ENCODE data around the gene STX3. TPM values are rescaled to one million over a fixed set of nuclear protein-coding genes. Genes with fewer than 3 reads are reported as not detected.

The STX3 gene
- total RNA-seq, 4 donors from 2014 or later: 16.6 to 27.1 (median 24.6) TPM

DNA sequence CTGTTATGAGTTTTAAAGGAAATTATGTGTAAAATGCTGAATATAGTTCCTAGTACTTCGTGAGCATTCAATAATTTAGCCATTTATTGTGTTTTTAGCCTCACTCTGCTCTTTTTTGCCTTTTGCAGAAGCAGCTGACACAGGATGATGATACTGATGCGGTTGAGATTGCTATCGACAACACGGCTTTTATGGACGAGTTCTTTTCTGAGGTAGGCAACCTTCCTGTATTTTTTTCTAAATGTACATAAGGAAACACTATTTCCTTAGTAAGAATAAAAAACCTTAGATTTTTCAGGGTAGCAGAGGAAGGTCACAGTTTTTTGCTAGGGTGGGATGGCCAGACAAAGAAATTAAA, 17.9 kb downstream of the STX3 start:
- Histone ChIP-seq H3K27me3 (no peaks in the 10 kb centered on the region), H3K4me3 (no peak overlapping the region), H3K36me3 (peaks cover 0 to 44% of the 10 kb centered on the region in 2 donors), H3K4me1 (peaks cover 0 to 14% (median 0%) of the 10 kb centered on the region in 3 donors), H3K9me3 (no peaks in the 10 kb centered on the region), H3K27ac (no peak overlapping the region)
- WGBS, 2 donors (ENCODE audit: low coverage in 1 of 2): 81 to 91% methylated on average over 5 of the region's 5 CpGs
- TF ChIP-seq EP300 (IDR thresholded peaks at IDR 0.05) (no peak), POLR2A (IDR thresholded peaks at IDR 0.05) (no peak), POLR2AphosphoS5 (IDR thresholded peaks at IDR 0.05) (no peak)
- TF ChIP-seq, protein P1, sequence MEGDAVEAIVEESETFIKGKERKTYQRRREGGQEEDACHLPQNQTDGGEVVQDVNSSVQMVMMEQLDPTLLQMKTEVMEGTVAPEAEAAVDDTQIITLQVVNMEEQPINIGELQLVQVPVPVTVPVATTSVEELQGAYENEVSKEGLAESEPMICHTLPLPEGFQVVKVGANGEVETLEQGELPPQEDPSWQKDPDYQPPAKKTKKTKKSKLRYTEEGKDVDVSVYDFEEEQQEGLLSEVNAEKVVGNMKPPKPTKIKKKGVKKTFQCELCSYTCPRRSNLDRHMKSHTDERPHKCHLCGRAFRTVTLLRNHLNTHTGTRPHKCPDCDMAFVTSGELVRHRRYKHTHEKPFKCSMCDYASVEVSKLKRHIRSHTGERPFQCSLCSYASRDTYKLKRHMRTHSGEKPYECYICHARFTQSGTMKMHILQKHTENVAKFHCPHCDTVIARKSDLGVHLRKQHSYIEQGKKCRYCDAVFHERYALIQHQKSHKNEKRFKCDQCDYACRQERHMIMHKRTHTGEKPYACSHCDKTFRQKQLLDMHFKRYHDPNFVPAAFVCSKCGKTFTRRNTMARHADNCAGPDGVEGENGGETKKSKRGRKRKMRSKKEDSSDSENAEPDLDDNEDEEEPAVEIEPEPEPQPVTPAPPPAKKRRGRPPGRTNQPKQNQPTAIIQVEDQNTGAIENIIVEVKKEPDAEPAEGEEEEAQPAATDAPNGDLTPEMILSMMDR (IDR thresholded peaks at IDR 0.05): no peak
- no peak for ATAC-seq

DNA sequence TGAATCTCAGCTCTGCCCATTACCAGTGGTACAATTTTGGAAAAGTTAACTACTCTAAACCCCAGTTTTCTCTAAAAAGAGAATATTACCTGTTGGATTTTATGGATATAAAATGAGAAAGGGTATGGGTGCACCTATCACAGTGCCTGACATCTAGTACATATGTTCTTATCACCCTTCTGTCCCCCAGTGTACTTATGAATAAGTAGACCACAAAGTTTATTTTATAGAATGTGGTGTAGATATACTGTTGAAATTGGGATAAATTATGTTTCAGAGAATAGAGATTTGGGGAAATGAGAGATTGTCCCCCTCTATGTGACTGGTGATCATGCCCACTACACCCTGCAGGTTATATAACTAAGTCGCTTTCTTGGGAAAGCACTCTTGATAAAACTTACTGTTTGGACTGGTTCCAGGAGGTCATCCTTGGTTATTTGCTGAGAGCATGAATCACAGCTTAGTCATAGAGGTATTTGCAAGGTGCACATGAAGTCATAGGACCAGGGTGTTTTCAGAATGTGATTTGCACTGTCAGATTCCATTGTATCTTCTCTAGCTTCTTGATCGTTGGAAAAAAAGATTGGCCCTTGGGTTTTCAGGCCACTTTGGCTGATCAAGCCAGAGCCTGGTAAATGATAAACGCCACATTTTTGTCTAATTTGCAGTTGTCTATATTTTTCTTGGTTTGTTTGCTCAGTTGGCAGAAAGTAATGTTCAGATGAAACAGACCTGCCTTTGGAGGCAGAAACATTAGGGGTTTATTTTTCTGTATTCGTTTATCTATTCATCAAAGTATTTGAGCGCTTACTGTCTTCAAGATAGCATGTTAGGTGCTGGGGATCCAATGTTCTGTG, 21.3 kb downstream of the STX3 start:
- 90 to 94% methylated on average over 4 to 5 of the region's 5 CpGs for WGBS, 2 donors (ENCODE audit: low coverage in 1 of 2)
- Histone ChIP-seq H3K4me1 (peaks cover 0 to 7% (median 0%) of the 10 kb centered on the region in 3 donors), H3K9me3 (no peaks in the 10 kb centered on the region), H3K27ac (no peak overlapping the region), H3K4me3 (no peak overlapping the region), H3K36me3 (peaks cover 0 to 65% of the 10 kb centered on the region in 2 donors), H3K27me3 (no peaks in the 10 kb centered on the region)
- no peak for ATAC-seq
- no peak for TF ChIP-seq EP300 (IDR thresholded peaks at IDR 0.05)
- TF ChIP-seq POLR2A (IDR thresholded peaks at IDR 0.05): no peak
- TF ChIP-seq, protein P1 (IDR thresholded peaks at IDR 0.05): no peak
- no peak for TF ChIP-seq POLR2AphosphoS5 (IDR thresholded peaks at IDR 0.05)

DNA sequence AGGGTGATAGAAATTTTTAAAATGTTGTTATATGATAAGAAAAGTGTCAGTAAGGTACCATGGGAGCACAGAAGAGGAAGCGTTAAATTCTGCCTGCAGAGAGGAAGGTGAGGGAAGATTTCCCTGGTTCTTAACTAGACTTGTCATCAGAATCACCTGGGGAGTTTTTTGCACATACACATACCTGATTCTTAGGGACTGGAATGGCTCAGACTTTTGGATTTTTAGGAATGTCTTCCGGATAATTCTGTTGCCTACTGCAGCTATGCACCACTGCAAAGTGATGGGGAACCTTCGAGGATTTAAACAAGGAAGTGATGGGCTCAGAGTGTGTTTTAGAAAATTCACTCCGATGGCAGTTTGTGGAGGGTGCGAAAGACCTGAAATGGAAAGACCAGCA, 21.9 kb downstream of the STX3 start:
- no peak for ATAC-seq
- H3K9me3 ChIP-seq: no peaks in the 10 kb centered on the region
- 78 to 95% methylated on average over 5 of the region's 5 CpGs for WGBS, 2 donors (ENCODE audit: low coverage in 1 of 2)
- TF ChIP-seq EP300 (IDR thresholded peaks at IDR 0.05): no peak
- no peak for TF ChIP-seq POLR2AphosphoS5 (IDR thresholded peaks at IDR 0.05)
- TF ChIP-seq, protein P1 (IDR thresholded peaks at IDR 0.05): no peak
- no peak for TF ChIP-seq POLR2A (IDR thresholded peaks at IDR 0.05)
- H3K4me3 ChIP-seq: no peak overlapping the region
- H3K27ac ChIP-seq: no peak overlapping the region
- peaks cover 0 to under 1% (median 0%) of the 10 kb centered on the region in 3 donors for H3K4me1 ChIP-seq
- H3K36me3 ChIP-seq: peaks cover 0 to 65% of the 10 kb centered on the region in 2 donors
- H3K27me3 ChIP-seq: no peaks in the 10 kb centered on the region

DNA sequence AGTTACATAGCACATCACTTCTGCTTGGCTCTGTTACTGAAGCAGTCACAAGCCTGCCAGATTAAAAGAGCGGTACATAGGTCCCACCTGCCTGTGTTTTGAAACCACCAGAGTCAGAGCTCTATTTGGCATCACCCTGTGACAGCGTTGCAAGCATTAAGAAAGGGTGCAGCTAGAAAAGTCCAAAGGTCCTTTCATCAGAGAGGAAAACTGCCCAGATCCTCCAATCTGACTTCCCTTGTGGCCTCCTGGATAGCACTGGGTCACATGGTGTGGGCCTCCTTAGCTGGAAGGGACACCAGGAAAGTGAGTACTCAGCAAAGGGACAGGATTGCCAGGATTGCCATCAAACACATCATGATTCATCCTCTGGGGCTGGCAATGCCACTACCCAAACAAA, 22.9 kb downstream of the STX3 start:
- Histone ChIP-seq H3K27ac (no peak overlapping the region), H3K9me3 (no peaks in the 10 kb centered on the region), H3K4me1 (no peaks in the 10 kb centered on the region), H3K36me3 (peaks cover 0 to 64% of the 10 kb centered on the region in 2 donors), H3K4me3 (no peak overlapping the region), H3K27me3 (no peaks in the 10 kb centered on the region)
- no peak for ATAC-seq
- no CpG with 5 or more reads among the region's 2 CpGs for WGBS, 2 donors (ENCODE audit: low coverage in 1 of 2)
- TF ChIP-seq POLR2A (IDR thresholded peaks at IDR 0.05) (no peak), EP300 (IDR thresholded peaks at IDR 0.05) (no peak), POLR2AphosphoS5 (IDR thresholded peaks at IDR 0.05) (no peak)
- TF ChIP-seq, protein P1 (IDR thresholded peaks at IDR 0.05): no peak

DNA sequence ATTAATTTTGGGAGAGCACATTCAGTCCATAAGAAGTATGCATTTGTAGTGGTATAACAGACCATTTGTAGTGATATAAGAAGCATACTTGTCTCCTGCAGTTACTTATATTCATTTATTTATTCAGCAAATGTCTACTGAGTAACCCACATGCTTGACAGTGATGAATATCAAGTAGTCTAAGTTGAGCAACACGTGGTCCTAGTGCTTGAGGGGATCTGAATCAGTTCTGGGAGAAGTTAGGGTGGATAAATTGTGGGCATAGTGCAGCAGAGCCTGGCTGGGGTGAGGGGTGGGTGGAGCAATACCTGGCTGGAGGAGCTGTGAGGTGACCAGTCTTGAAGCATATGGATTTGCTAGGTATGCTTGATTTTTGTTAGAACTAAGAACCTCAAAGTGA, 24.3 kb downstream of the STX3 start:
- Histone ChIP-seq H3K27ac (no peak overlapping the region), H3K36me3 (peaks cover 0 to 50% of the 10 kb centered on the region in 2 donors), H3K4me3 (no peak overlapping the region), H3K27me3 (no peaks in the 10 kb centered on the region), H3K9me3 (no peaks in the 10 kb centered on the region), H3K4me1 (no peaks in the 10 kb centered on the region)
- TF ChIP-seq EP300 (IDR thresholded peaks at IDR 0.05) (no peak), POLR2AphosphoS5 (IDR thresholded peaks at IDR 0.05) (no peak), POLR2A (IDR thresholded peaks at IDR 0.05) (no peak)
- TF ChIP-seq, protein P1 (IDR thresholded peaks at IDR 0.05): no peak
- WGBS, 2 donors (ENCODE audit: low coverage in 1 of 2): 17 to 38% methylated on average over 1 of the region's 1 CpG
- ATAC-seq: no peak

Data from gastroesophageal sphincter (tissue), 4 donors.